Peyer's patch (tissue), 4 donors: ENCODE measurements around the gene SH2B3. TPM values are rescaled to one million over a fixed set of nuclear protein-coding genes. Genes with fewer than 3 reads are reported as not detected.

ENCODE experiments used
- DNase-seq, 3 donors: peaks; one replicate each; pipeline ENCODE4 v3.0.0-alpha.2; 2017 to 2019
- H3K27ac ChIP-seq, 4 donors: fragments of 200-600 bp; sonication (generic); one replicate each; pipeline ENCODE4 v1.5.1; 2016 to 2019
- H3K27me3 ChIP-seq, 2 donors: fragments of 200-600 bp; sonication (generic); one replicate each; pipeline ENCODE4 v1.5.1; 2019
- H3K36me3 ChIP-seq, 3 donors: fragments of 200-600 bp; sonication (generic); one replicate each; pipeline ENCODE4 v1.5.1; 2016 to 2019
- H3K4me1 ChIP-seq, 4 donors: fragments of 200-600 bp; sonication (generic); one replicate each; pipeline ENCODE4 v1.5.1; 2016 to 2019
- H3K4me3 ChIP-seq, 4 donors: fragments of 200-600 bp; sonication (generic); 1 replicate in 3 of 4; 2 replicates in 1 of 4; pipeline ENCODE4 v1.5.1; 2016 to 2019; ENCODE audit warnings: mild to moderate bottlenecking in 1 of 4
- H3K9me3 ChIP-seq, 4 donors: fragments of 200-600 bp; sonication (generic); one replicate each; pipeline ENCODE4 v1.5.1; 2016 to 2019; ENCODE audit warnings: mild to moderate bottlenecking in 1 of 4
- POLR2A ChIP-seq, 2 donors: fragments of 450-650 bp; IDR thresholded peaks; one replicate each; pipeline ENCODE4 v1.5.1; 2017; ENCODE audit warnings: antibody characterized with exemption in 2 of 2, mild to moderate bottlenecking in 2 of 2, moderate library complexity in 2 of 2
- total RNA-seq, 4 donors: library from RNA; depleted of rRNA; stranded (reverse); fragments of >200 nt; gene quantifications; one replicate each; pipeline ENCODE4 v1.1.0, GENCODE V29; 2016
- TF ChIP-seq, protein P1 (sequence below), 6 experiments: fragments of 450-650 bp in 4 of 6; fragments of 200-600 bp in 2 of 6; sonication (generic) in 1 of 6; IDR thresholded peaks; one replicate each; pipeline ENCODE4 v1.5.1; 2017 to 2019; ENCODE audit warnings: antibody characterized with exemption in 6 of 6, mild to moderate bottlenecking in 3 of 6, moderate library complexity in 1 of 6

Gene SH2B3
- total RNA-seq, 4 donors from 2014 or later: 4.4 to 37.1 (median 8.4) TPM

DNA sequence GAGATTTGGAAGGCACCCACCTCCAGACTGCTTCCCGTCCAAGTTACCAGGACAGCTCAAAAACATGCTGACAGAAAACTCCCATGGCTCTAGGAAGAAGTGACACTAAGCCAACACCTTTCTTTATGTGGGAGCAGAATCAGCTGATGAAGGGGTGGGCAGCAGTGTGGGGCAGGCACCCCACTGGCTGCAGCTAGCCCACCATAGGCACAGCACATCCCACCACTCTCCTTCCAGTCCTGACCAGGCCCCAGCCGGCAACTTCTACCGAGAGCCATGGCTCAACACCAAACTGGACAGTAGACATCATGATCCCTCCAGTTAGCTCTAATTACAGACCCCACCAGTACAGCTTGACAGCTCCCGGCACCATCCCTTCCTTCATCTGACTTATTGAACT is 45.0 kb downstream of the SH2B3 start:
- no peak overlapping the region for H3K4me3 ChIP-seq

DNA sequence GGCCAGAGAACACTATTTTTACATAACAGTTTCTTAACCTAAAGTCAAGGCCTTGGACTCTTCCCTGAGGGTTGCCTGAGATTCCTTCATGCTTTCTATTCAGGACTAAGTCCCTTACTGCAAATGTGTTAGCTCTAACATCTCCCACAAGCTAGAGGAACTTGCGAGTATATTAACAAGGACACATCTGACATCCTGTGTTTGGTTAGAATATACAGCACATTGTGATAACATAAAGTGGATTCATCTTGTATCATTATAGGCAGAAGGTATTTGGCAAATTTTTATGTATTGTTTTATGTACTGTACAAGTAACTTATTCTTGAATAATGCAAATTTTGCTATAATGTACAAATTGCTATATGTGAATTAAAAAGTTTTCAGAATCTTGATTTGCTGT is 45.5 kb downstream of the SH2B3 start:
- no peak for TF ChIP-seq POLR2A (IDR thresholded peaks at IDR 0.05)
- TF ChIP-seq, protein P1, sequence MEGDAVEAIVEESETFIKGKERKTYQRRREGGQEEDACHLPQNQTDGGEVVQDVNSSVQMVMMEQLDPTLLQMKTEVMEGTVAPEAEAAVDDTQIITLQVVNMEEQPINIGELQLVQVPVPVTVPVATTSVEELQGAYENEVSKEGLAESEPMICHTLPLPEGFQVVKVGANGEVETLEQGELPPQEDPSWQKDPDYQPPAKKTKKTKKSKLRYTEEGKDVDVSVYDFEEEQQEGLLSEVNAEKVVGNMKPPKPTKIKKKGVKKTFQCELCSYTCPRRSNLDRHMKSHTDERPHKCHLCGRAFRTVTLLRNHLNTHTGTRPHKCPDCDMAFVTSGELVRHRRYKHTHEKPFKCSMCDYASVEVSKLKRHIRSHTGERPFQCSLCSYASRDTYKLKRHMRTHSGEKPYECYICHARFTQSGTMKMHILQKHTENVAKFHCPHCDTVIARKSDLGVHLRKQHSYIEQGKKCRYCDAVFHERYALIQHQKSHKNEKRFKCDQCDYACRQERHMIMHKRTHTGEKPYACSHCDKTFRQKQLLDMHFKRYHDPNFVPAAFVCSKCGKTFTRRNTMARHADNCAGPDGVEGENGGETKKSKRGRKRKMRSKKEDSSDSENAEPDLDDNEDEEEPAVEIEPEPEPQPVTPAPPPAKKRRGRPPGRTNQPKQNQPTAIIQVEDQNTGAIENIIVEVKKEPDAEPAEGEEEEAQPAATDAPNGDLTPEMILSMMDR (IDR thresholded peaks at IDR 0.05): no peak
- H3K9me3 ChIP-seq: no peaks in the 10 kb centered on the region
- no peak for DNase-seq
- H3K4me1 ChIP-seq: peaks cover 0 to 9% (median 0%) of the 10 kb centered on the region in 4 donors
- no peak overlapping the region for H3K27ac ChIP-seq
- H3K4me3 ChIP-seq: no peak overlapping the region
- peaks cover 0 to 96% (median 0%) of the 10 kb centered on the region in 3 donors for H3K36me3 ChIP-seq
- no peaks in the 10 kb centered on the region for H3K27me3 ChIP-seq

More for the DNA sequence above, 45.0 kb downstream of the SH2B3 start:
- Histone ChIP-seq H3K9me3 (no peaks in the 10 kb centered on the region), H3K27ac (peak overlapping the region in 1 of 4 donors; percentile 37), H3K4me1 (peaks cover 0 to 14% (median 3%) of the 10 kb centered on the region in 4 donors), H3K27me3 (no peaks in the 10 kb centered on the region), H3K36me3 (peaks cover 0 to 96% (median 0%) of the 10 kb centered on the region in 3 donors)
- no peak for DNase-seq
- TF ChIP-seq, protein P1 (IDR thresholded peaks at IDR 0.05): no peak
- TF ChIP-seq POLR2A (IDR thresholded peaks at IDR 0.05): no peak

DNA sequence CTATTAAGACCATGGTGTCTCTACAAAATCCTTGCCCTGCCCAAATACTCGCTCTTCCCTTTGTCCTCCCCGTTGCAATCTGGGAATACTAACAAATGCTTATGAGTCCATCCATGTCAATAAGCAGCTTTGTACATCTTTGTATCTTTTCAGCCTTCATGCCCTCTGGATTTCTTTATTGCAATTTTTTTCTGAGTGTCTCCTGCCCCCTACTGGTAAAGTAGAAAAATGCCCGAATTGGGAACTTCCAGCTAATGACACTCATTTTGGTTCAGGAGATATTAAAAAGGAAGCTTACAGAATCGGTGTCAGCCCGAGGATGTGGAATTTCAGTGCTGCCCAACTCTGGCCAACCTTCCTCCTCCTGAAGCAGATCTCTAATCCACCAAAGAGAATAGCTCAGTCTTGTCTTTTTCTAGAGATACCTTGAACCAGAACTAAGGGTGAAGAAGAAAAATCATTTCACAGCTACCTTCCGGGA is 46.0 kb downstream of the SH2B3 start:
- no peak overlapping the region for H3K4me3 ChIP-seq
- H3K9me3 ChIP-seq: no peaks in the 10 kb centered on the region
- peak in 1 of 3 donors; percentile 16 for DNase-seq
- TF ChIP-seq POLR2A (IDR thresholded peaks at IDR 0.05): no peak
- TF ChIP-seq, protein P1 (IDR thresholded peaks at IDR 0.05): peak; percentile 80 to 93 (median 88)
- no peaks in the 10 kb centered on the region for H3K27me3 ChIP-seq
- H3K27ac ChIP-seq: no peak overlapping the region
- peaks cover 0 to 4% (median 0%) of the 10 kb centered on the region in 4 donors for H3K4me1 ChIP-seq
- peaks cover 0 to 96% (median 0%) of the 10 kb centered on the region in 3 donors for H3K36me3 ChIP-seq

DNA sequence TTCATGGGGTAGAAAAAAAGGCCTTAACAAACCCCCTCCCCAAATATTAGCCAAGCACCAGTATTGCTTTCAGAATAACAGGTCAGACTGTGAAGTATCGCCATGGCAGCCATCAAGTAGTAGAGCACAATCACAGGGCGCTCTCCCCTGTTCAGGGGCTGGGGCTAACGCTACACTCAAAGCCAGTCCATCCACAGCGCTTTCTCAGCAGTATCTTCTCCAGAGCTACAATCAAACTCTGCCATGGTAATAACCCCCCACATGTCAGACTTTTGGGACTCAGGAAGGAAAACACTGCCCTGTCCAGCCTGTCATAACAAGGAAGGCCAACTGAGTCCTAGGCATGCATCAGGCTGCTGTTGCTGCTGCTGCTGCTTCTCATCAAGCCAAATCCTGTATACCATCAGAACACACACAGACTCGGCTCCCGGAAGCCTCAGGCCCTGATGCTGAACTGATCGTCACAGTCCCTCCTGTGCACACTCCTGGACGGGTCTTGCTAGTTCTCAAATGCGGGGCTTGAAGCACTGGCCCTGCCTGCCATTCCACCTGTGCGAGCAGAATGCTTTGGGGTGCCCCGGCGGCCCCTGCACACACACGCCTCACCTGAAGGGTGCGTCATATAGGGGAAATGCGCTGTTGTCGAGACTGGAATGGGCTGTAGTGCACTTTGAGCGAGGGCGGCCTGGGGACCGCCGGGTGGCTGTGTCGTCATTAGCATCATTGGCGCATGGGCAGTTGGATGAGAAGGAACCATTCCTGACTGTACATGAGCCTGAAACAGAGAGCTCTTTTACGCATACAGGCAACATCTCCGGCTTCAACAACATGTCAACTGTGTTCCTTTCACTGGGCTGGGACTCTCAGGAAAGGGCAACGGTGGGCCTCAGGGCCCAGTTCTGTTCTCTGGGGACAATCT is 47.6 kb downstream of the SH2B3 start:
- Histone ChIP-seq H3K36me3 (peaks cover 0 to 94% (median 0%) of the 10 kb centered on the region in 3 donors), H3K9me3 (no peaks in the 10 kb centered on the region), H3K4me3 (no peak overlapping the region), H3K4me1 (no peaks in the 10 kb centered on the region), H3K27ac (no peak overlapping the region), H3K27me3 (no peaks in the 10 kb centered on the region)
- no peak for TF ChIP-seq POLR2A (IDR thresholded peaks at IDR 0.05)
- TF ChIP-seq, protein P1 (IDR thresholded peaks at IDR 0.05): no peak
- no peak for DNase-seq

DNA sequence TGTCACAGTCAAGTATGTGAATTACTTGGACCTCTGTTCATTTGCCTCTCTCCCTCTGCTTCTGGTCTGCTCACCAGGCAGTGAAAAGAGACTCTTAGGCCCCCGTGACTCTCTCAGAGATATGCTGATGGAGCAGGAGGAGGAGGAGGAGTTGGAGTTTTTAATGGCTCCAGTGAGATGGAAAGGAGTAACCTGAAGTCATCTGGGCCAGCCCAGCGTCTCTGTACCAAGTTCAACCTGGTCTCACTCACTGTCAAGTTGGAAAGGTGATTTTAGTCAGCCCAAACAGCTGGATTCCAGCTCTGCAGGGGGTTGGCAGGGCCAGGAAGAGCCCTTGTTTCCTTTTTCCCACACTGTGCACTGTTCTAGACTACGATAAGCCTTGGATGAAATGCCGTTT is 48.6 kb downstream of the SH2B3 start:
- DNase-seq: no peak

More for the DNA sequence above, 48.6 kb downstream of the SH2B3 start:
- H3K4me1 ChIP-seq: no peaks in the 10 kb centered on the region
- H3K9me3 ChIP-seq: no peaks in the 10 kb centered on the region
- peaks cover 0 to 93% (median 0%) of the 10 kb centered on the region in 3 donors for H3K36me3 ChIP-seq
- H3K4me3 ChIP-seq: no peak overlapping the region
- H3K27ac ChIP-seq: no peak overlapping the region
- TF ChIP-seq, protein P1 (IDR thresholded peaks at IDR 0.05): no peak
- TF ChIP-seq POLR2A (IDR thresholded peaks at IDR 0.05): no peak
- H3K27me3 ChIP-seq: no peaks in the 10 kb centered on the region
